ENCODE data around the gene FZD2.

DNA sequence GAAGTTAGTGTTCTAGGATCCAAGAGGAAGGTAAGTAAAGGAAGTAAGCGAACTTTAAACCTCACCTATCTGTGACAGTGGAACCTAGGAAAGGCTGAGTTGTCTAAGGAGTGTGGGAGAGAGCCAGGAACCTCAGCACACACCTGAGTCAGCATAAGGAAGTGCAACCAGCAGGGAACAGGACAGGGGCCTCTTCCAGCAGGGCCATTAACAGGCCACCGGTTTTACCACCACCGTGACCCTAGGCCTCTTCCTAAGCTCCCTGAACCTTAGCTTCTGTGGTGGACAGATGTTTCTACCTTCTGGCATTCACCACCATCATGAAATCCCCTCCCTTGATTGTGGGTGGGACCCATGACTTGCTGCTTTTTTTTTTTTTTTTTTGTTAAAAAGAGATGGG lies 27.4 kb upstream of the FZD2 start:
- no peak for TF ChIP-seq CTCF (IDR thresholded peaks at IDR 0.05; ENCODE audit: control extremely low read depth in 1 of 3, insufficient read depth in 1 of 3, low read depth in 1 of 3, low read length in 3 of 3)
- TF ChIP-seq RAD21 (IDR thresholded peaks at IDR 0.05 in 1 of 2, conservative IDR thresholded peaks at IDR 0.05 in 1 of 2; ENCODE audit: low read depth in 2 of 2, low read length in 2 of 2): no peak
- TF ChIP-seq POLR2A (IDR thresholded peaks at IDR 0.05; ENCODE audit: control extremely low read depth in 1 of 2, low read depth in 2 of 2, low read length in 2 of 2): peak in 1 of 2 experiments; percentile 54; a peak in 2 of 3 replicates

Measured in H1 (cell line).